Thymus (tissue), 11 donors: ENCODE data around the gene IGFLR1. TPM values are rescaled to one million over a fixed set of nuclear protein-coding genes. Genes with fewer than 3 reads are reported as not detected.
A peak's percentile ranks its signal among the peaks of the same experiment; 100 is the strongest.

Experiments used
- DNase-seq, 9 donors: peaks; one replicate each; pipeline ENCODE4 v3.0.0-alpha.2; 2013; ENCODE audit warnings: low spot score in 9 of 9, low read depth in 6 of 9, missing footprints in 1 of 9
- H3K27ac ChIP-seq, 2 donors: one replicate each; pipeline ENCODE4 v1.5.1; 2013; ENCODE audit warnings: control low read depth in 1 of 2, low read depth in 1 of 2, low read length in 1 of 2, mild to moderate bottlenecking in 1 of 2, moderate library complexity in 1 of 2
- H3K27me3 ChIP-seq, 2 donors: one replicate each; pipeline ENCODE4 v1.5.1; 2013; ENCODE audit warnings: low read length in 1 of 2; ENCODE audit not compliant: control insufficient read depth in 2 of 2, insufficient read depth in 1 of 2
- H3K36me3 ChIP-seq, 2 donors: one replicate each; pipeline ENCODE4 v1.5.1; 2013; ENCODE audit warnings: low read length in 1 of 2, mild to moderate bottlenecking in 1 of 2, moderate library complexity in 1 of 2; ENCODE audit not compliant: control insufficient read depth in 2 of 2, insufficient read depth in 2 of 2
- H3K4me1 ChIP-seq, 2 donors: one replicate each; pipeline ENCODE4 v1.5.1; 2013; ENCODE audit warnings: low read length in 2 of 2; ENCODE audit not compliant: control insufficient read depth in 2 of 2, insufficient read depth in 2 of 2
- H3K4me3 ChIP-seq, 2 donors: one replicate each; pipeline ENCODE4 v1.5.1; 2013; ENCODE audit warnings: low read length in 2 of 2, control low read depth in 1 of 2, mild to moderate bottlenecking in 1 of 2
- H3K9me3 ChIP-seq, 2 donors: one replicate each; pipeline ENCODE4 v1.5.1; 2013; ENCODE audit warnings: low read length in 1 of 2, mild to moderate bottlenecking in 1 of 2; ENCODE audit not compliant: control insufficient read depth in 2 of 2, insufficient read depth in 1 of 2
- WGBS: extraction: QIAGEN DNeasy Blood & Tissue Kit; methylation state at CpG from one replicate; pipeline ENCODE4 v1.1.7; 2013; 5-methylcytosine and 5-hydroxymethylcytosine counted together
- polyA plus RNA-seq: library from polyadenylated mRNA; stranded (reverse); fragments of 200-250 nt; gene quantifications from one replicate; pipeline ENCODE4 v1.2.3, GENCODE V29; 2013
- total RNA-seq: library from RNA; stranded (reverse); fragments of 120-200 nt; gene quantifications from one replicate; pipeline ENCODE4 v1.2.4, GENCODE V29; 2013
- donor health status: healthy.

Gene IGFLR1
- total and polyA plus RNA-seq, 2 donors: 12.2 to 67.8 TPM

- Histone ChIP-seq H3K27me3 (no peaks in the 10 kb centered on the region), H3K4me3 (peak overlapping the region in 1 of 2 donors; percentile 90), H3K36me3 (peaks cover 2 to 9% of the 10 kb centered on the region in 2 donors), H3K27ac (peak overlapping the region; percentile 98 to 100), H3K4me1 (peaks cover 30 to 59% of the 10 kb centered on the region in 2 donors), H3K9me3 (peaks cover 0 to 3% of the 10 kb centered on the region in 2 donors)
- no peak for DNase-seq
- WGBS: 94% methylated on average over 19 of the region's 19 CpGs
Observed at GRCh38 chr19:35743640-35744429, 1.6 kb upstream of the IGFLR1 start.

- Histone ChIP-seq H3K4me3 (peak overlapping the region; percentile 79), H3K4me1 (peaks cover 27 to 52% of the 10 kb centered on the region in 2 donors), H3K27me3 (no peaks in the 10 kb centered on the region), H3K27ac (peak overlapping the region; percentile 96 to 97), H3K9me3 (peaks cover 0 to 3% of the 10 kb centered on the region in 2 donors), H3K36me3 (peaks cover 23 to 34% of the 10 kb centered on the region in 2 donors)
- DNase-seq: no peak
- WGBS: 4% methylated on average over 12 of the region's 12 CpGs
Observed at GRCh38 chr19:35741203-35741515, 1.1 kb downstream of the IGFLR1 start.

- H3K4me1 ChIP-seq: peaks cover 21 to 47% of the 10 kb centered on the region in 2 donors
- peak overlapping the region; percentile 96 to 97 for H3K27ac ChIP-seq
- WGBS: under 1% methylated on average over 63 of the region's 63 CpGs
- peak; percentile 90 to 98 (median 96) for DNase-seq
- peaks cover 26 to 34% of the 10 kb centered on the region in 2 donors for H3K36me3 ChIP-seq
- H3K27me3 ChIP-seq: no peaks in the 10 kb centered on the region
- H3K9me3 ChIP-seq: peaks cover 0 to 3% of the 10 kb centered on the region in 2 donors
- peak overlapping the region; percentile 79 for H3K4me3 ChIP-seq
Observed at GRCh38 chr19:35740423-35741202, 1.6 kb downstream of the IGFLR1 start.

- Histone ChIP-seq H3K36me3 (peaks cover 31 to 38% of the 10 kb centered on the region in 2 donors), H3K4me1 (peaks cover 21 to 47% of the 10 kb centered on the region in 2 donors), H3K27me3 (no peaks in the 10 kb centered on the region), H3K4me3 (peak overlapping the region; percentile 79), H3K9me3 (peaks cover 0 to 3% of the 10 kb centered on the region in 2 donors), H3K27ac (peak overlapping the region; percentile 38 to 43)
- DNase-seq: no peak
- 13% methylated on average over 16 of the region's 16 CpGs for WGBS
Observed at GRCh38 chr19:35740108-35740422, 2.2 kb downstream of the IGFLR1 start.

GRCh38 chr19:35739275-35740107, 2.8 kb downstream of the IGFLR1 start:
- no peaks in the 10 kb centered on the region for H3K27me3 ChIP-seq
- peaks cover 20 to 44% of the 10 kb centered on the region in 2 donors for H3K4me1 ChIP-seq
- no peak overlapping the region for H3K27ac ChIP-seq
- H3K36me3 ChIP-seq: peaks cover 37 to 44% of the 10 kb centered on the region in 2 donors
- DNase-seq: no peak
- peaks cover 0 to 2% of the 10 kb centered on the region in 2 donors for H3K9me3 ChIP-seq
- peak overlapping the region in 1 of 2 donors; percentile 79 for H3K4me3 ChIP-seq
- 94% methylated on average over 29 of the region's 29 CpGs for WGBS

- no peaks in the 10 kb centered on the region for H3K27me3 ChIP-seq
- no peak overlapping the region for H3K27ac ChIP-seq
- no peaks in the 10 kb centered on the region for H3K9me3 ChIP-seq
- peaks cover 43 to 49% of the 10 kb centered on the region in 2 donors for H3K36me3 ChIP-seq
- 98% methylated on average over 2 of the region's 2 CpGs for WGBS
- DNase-seq: no peak
- no peak overlapping the region for H3K4me3 ChIP-seq
- peaks cover 17 to 38% of the 10 kb centered on the region in 2 donors for H3K4me1 ChIP-seq
Observed at GRCh38 chr19:35738887-35739229, 3.4 kb downstream of the IGFLR1 start.

- H3K9me3 ChIP-seq: no peaks in the 10 kb centered on the region
- no peaks in the 10 kb centered on the region for H3K27me3 ChIP-seq
- 97% methylated on average over 37 of the region's 37 CpGs for WGBS
- H3K4me3 ChIP-seq: no peak overlapping the region
- peaks cover 49 to 51% of the 10 kb centered on the region in 2 donors for H3K36me3 ChIP-seq
- no peak overlapping the region for H3K27ac ChIP-seq
- no peak for DNase-seq
- H3K4me1 ChIP-seq: peaks cover 17 to 37% of the 10 kb centered on the region in 2 donors
Observed at GRCh38 chr19:35738021-35738886, 4.0 kb downstream of the IGFLR1 start.
